ENCODE measurements around the gene EPDR1. TPM values are rescaled to one million over a fixed set of nuclear protein-coding genes. Genes with fewer than 3 reads are reported as not detected.

The EPDR1 gene
- total RNA-seq, 6 experiments from 2014 or later, result 4.1 to 34.1 (median 13.2) TPM

- H3K27me3 ChIP-seq, result no peaks in the 10 kb centered on the region
- no peaks in the 10 kb centered on the region for H3K4me1 ChIP-seq
- no peaks in the 10 kb centered on the region for H3K36me3 ChIP-seq
- no peak overlapping the region for H3K4me3 ChIP-seq
- DNase-seq (no peak), ATAC-seq (no peak)
- no peaks in the 10 kb centered on the region for H3K9me3 ChIP-seq
- intact Hi-C loops (cut with DNase I), result no loop called here
- TF ChIP-seq, protein P1, sequence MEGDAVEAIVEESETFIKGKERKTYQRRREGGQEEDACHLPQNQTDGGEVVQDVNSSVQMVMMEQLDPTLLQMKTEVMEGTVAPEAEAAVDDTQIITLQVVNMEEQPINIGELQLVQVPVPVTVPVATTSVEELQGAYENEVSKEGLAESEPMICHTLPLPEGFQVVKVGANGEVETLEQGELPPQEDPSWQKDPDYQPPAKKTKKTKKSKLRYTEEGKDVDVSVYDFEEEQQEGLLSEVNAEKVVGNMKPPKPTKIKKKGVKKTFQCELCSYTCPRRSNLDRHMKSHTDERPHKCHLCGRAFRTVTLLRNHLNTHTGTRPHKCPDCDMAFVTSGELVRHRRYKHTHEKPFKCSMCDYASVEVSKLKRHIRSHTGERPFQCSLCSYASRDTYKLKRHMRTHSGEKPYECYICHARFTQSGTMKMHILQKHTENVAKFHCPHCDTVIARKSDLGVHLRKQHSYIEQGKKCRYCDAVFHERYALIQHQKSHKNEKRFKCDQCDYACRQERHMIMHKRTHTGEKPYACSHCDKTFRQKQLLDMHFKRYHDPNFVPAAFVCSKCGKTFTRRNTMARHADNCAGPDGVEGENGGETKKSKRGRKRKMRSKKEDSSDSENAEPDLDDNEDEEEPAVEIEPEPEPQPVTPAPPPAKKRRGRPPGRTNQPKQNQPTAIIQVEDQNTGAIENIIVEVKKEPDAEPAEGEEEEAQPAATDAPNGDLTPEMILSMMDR (IDR thresholded peaks at IDR 0.05), result no peak
- no peak for TF ChIP-seq POLR2A (IDR thresholded peaks at IDR 0.05)
- 71% methylated on average over 2 of the region's 2 CpGs for WGBS (ENCODE audit: insufficient coverage, low coverage, low lambda C conversion rate, missing lambda C conversion rate)
- no peak overlapping the region for H3K27ac ChIP-seq
These were observed 12.1 kb downstream of the EPDR1 start for GRCh38 chr7:37932543-37932942.

- intact Hi-C loops (cut with DNase I), result no loop called here
- H3K36me3 ChIP-seq, result no peaks in the 10 kb centered on the region
- 87% methylated on average over 9 of the region's 9 CpGs for WGBS (ENCODE audit: insufficient coverage, low coverage, low lambda C conversion rate, missing lambda C conversion rate)
- H3K9me3 ChIP-seq, result no peaks in the 10 kb centered on the region
- no peak for TF ChIP-seq POLR2A (IDR thresholded peaks at IDR 0.05)
- TF ChIP-seq, protein P1 (IDR thresholded peaks at IDR 0.05), result no peak
- no peak overlapping the region for H3K4me3 ChIP-seq
- no peaks in the 10 kb centered on the region for H3K27me3 ChIP-seq
- ATAC-seq (no peak), DNase-seq (no peak)
- H3K4me1 ChIP-seq, result no peaks in the 10 kb centered on the region
- no peak overlapping the region for H3K27ac ChIP-seq
These were observed 12.7 kb downstream of the EPDR1 start for GRCh38 chr7:37933018-37933566.

DNA sequence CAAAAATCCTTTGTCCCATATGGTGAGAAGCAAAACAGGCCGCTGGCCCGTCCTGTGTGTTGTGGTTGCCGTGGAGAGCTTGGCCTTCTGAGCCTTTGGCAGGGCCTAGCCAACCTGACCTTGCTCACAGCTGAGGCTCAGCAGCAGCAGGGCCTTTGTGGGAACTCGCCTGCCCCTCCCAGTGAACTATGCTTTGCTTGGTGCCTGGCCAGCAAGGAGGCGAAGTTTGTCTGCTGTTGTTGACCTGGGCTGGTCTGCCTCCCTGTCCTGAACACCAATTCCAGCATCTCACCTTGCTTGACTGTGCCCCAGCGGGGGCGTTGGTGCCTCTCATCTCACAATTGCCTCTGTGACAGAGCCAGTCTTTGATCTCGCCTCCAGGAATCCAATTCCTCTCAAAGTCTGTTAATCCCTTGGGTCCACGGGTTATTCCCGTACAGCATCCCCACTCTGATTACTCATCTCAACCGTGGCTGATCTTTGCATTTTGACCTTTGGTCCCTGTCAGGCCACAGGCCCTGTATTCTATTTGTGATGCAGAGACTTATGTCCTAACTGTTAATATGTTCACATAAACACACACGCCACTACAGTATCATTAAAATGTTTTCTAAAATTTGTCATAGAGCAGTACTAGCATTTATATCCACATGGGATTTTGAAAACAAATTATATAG is 22.6 kb downstream of the EPDR1 start:
- Histone ChIP-seq H3K9me3 (no peaks in the 10 kb centered on the region), H3K27ac (peak overlapping the region; percentile 22 to 39 (median 33)), H3K4me1 (peaks cover 0 to 42% (median 9%) of the 10 kb centered on the region in 4 donors), H3K4me3 (no peak overlapping the region), H3K36me3 (no peaks in the 10 kb centered on the region), H3K27me3 (no peaks in the 10 kb centered on the region)
- 27% methylated on average over 7 of the region's 12 CpGs for WGBS (ENCODE audit: insufficient coverage, low coverage, low lambda C conversion rate, missing lambda C conversion rate)
- DNase-seq, result peak; percentile 82 to 91 (median 87)
- TF ChIP-seq, protein P1 (IDR thresholded peaks at IDR 0.05), result no peak
- TF ChIP-seq POLR2A (IDR thresholded peaks at IDR 0.05), result no peak
- ATAC-seq, result peak; percentile 88 to 98 (median 97)
- intact Hi-C loops (cut with DNase I), result no loop called here

DNA sequence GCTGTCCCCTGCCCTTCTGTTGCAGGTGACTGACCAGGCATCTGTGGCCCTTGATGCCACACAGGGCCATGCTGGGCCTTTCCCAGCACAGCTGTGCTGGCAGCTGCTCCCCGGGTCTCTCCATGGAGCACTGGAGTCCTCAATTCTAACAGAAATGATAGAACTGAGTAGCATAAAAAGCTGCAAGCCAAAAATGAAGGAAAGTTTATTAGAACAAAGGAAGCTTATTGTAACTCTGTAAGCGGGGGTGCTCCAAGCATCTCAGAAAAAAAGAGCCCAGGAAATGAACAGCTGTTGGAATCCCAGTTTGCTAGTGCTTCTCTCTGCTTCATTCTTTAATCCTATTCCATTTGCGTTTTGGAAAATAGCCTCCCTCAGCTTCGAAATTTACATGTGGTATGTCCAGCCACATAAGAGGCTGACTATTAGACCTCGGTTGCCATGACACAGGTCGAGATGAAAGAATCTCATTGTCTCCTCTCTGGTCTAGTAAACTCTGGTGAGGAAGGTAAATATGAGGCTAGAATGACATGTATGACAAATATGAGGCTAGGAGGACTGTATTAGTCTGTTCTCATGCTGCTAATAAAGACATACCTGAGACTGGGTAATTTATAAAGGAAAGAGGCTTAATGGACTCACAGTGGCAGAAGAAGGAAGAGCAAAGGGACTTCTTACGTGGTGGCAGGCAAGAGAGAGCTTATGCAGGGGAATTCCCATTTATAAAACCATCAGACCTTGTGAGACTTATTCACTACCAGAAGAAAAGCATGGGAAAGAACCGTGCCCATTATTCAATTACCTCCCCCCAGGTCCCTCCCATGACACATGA is 23.7 kb downstream of the EPDR1 start:
- Histone ChIP-seq H3K27me3 (no peaks in the 10 kb centered on the region), H3K4me3 (no peak overlapping the region), H3K4me1 (peaks cover 0 to 42% (median 9%) of the 10 kb centered on the region in 4 donors), H3K9me3 (no peaks in the 10 kb centered on the region), H3K27ac (peak overlapping the region in 2 of 3 donors; percentile 33 to 39), H3K36me3 (no peaks in the 10 kb centered on the region)
- intact Hi-C loops (cut with DNase I), result no loop called here
- WGBS (ENCODE audit: insufficient coverage, low coverage, low lambda C conversion rate, missing lambda C conversion rate), result 92% methylated on average over 8 of the region's 8 CpGs
- DNase-seq (peak in 1 of 3 donors; percentile 20), ATAC-seq (peak in 2 of 4 donors; percentile 17 to 18)
- TF ChIP-seq POLR2A (IDR thresholded peaks at IDR 0.05), result no peak

DNA sequence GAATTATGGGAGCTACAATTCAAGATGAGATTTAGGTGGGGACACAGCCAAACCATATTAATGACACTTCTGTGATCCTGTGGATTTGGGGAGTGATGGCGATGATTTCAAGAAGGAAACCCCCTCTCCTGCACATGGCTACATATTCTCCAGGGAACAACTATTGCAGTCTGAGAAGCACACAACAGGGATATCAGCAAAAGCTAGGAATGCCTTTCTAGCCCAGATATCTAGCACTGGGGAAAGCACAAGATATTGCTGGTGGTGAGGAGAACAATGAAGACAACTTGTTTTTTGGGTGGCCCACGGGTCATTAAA is 24.3 kb downstream of the EPDR1 start:
- ATAC-seq, result no peak
- Histone ChIP-seq H3K4me1 (peaks cover 0 to 37% (median 9%) of the 10 kb centered on the region in 4 donors), H3K27ac (no peak overlapping the region), H3K4me3 (no peak overlapping the region), H3K36me3 (no peaks in the 10 kb centered on the region), H3K9me3 (no peaks in the 10 kb centered on the region), H3K27me3 (no peaks in the 10 kb centered on the region)
- 100% methylated on average over 1 of the region's 2 CpGs for WGBS (ENCODE audit: insufficient coverage, low coverage, low lambda C conversion rate, missing lambda C conversion rate)
- no peak for TF ChIP-seq POLR2A (IDR thresholded peaks at IDR 0.05)
- TF ChIP-seq, protein P1 (IDR thresholded peaks at IDR 0.05), result no peak
- no peak for DNase-seq
- intact Hi-C loops (cut with DNase I), result no loop called here
